ENCODE results near the gene TMEM203.

- TF ChIP-seq CTCF (IDR thresholded peaks at IDR 0.05) = no peak
- TF ChIP-seq POLR2A (IDR thresholded peaks at IDR 0.05) = no peak
- no peak for TF ChIP-seq EP300 (IDR thresholded peaks at IDR 0.05)
These were observed 9.2 kb upstream of the TMEM203 start for GRCh38 chr9:137214620-137215019.

Measured in tibial nerve (tissue), 4 donors.